Cardiac muscle cell (in vitro differentiated cells and primary cell): ENCODE measurements around the gene RHOT2. TPM values are rescaled to one million over a fixed set of nuclear protein-coding genes. Genes with fewer than 3 reads are reported as not detected.
A peak's percentile ranks its signal among the peaks of the same experiment; 100 is the strongest.

Experiments
- DNase-seq, 2 donors: peaks; one replicate each; pipeline versions ENCODE4 v3.0.0 to v3.0.0-alpha.2; 2010 to 2017; ENCODE audit warnings: low read depth in 1 of 2, low spot score in 1 of 2
- H3K27ac ChIP-seq: fragments of 200-600 bp; sonication (generic); 2 replicates; pipeline ENCODE4 v1.5.1; 2016
- H3K27me3 ChIP-seq: fragments of 200-600 bp; sonication (generic); 2 replicates; pipeline ENCODE4 v1.6.0; 2016; ENCODE audit warnings: control low read depth
- H3K36me3 ChIP-seq: fragments of 200-600 bp; sonication (generic); 2 replicates; pipeline ENCODE4 v1.5.1; 2016; ENCODE audit warnings: control low read depth
- H3K4me1 ChIP-seq: fragments of 200-600 bp; sonication (generic); 2 replicates; pipeline ENCODE4 v1.8.1; 2017; ENCODE audit warnings: low read depth, mild to moderate bottlenecking, mixed run types
- H3K4me3 ChIP-seq: fragments of 200-600 bp; sonication (generic); 2 replicates; pipeline ENCODE4 v1.5.1; 2016; ENCODE audit warnings: mild to moderate bottlenecking
- H3K9me3 ChIP-seq: fragments of 200-600 bp; sonication (generic); 2 replicates; pipeline ENCODE4 v1.5.1; 2017; ENCODE audit warnings: low read depth, mild to moderate bottlenecking, control low read depth
- CTCF ChIP-seq: IDR thresholded peaks from 2 replicates; pipeline ENCODE4 v1.5.1; 2012; ENCODE audit warnings: low read depth, mild to moderate bottlenecking, low read length
- polyA plus RNA-seq: library from polyadenylated mRNA; unstranded; fragments of >200 nt; fragmentation: Nextera tagmentation; extraction: Ambion mirVana; gene quantifications from 2 replicates; pipeline ENCODE4 v1.2.1, GENCODE V29; 2016
- total RNA-seq: library from RNA; depleted of rRNA; stranded (reverse); fragments of >200 nt; gene quantifications from 2 replicates; pipeline ENCODE4 v1.2.3, GENCODE V29; 2016

The RHOT2 gene
- total and polyA plus RNA-seq, 2 experiments from 2014 or later, result 294 to 305 TPM

- peaks cover 23% of the 10 kb centered on the region for H3K4me1 ChIP-seq
- H3K36me3 ChIP-seq, result peaks cover 12% of the 10 kb centered on the region
- no peaks in the 10 kb centered on the region for H3K9me3 ChIP-seq
- peak in 1 of 2 donors; percentile 94 for DNase-seq
- no peak for TF ChIP-seq CTCF
- H3K27me3 ChIP-seq, result no peaks in the 10 kb centered on the region
- H3K27ac ChIP-seq, result peak within 1 kb of the TSS; percentile 95
- H3K4me3 ChIP-seq, result peak within 1 kb of the TSS; percentile 37
Observed at GRCh38 chr16:630815-631405, 37.0 kb upstream of the RHOT2 start, which contains the start of gene WFIKKN1. Gene WFIKKN1, plus strand, starts transcription at chr16:630985. Its CDS starts 269 bp downstream, at chr16:631254.

DNA sequence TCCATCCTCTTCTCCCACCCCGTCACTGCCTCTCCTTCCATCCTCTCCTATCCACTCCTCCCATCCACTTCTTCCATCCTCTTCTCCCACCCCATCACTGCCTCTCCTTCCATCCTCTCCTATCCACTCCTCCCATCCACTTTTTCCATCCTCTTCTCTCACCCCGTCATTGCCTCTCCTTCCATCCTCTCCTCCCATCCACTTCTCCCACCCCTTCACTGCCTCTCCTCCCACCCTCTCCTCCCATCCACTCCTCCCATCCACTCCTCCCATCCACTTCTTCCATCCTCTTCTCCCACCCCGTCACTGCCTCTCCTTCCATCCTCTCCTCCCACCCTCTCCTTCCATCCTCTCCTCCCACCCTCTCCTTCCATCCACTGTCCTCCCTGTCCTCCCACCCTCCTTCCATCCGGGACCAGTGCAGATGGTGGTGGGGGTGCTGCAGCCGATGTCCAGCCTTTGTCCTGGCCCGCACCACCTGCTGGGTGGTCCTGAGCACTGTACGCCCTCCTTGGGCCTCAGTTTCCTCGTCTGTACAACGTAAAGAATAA is 36.0 kb upstream of the RHOT2 start:
- H3K9me3 ChIP-seq, result no peaks in the 10 kb centered on the region
- H3K4me3 ChIP-seq, result no peak overlapping the region
- DNase-seq, result no peak
- no peak overlapping the region for H3K27ac ChIP-seq
- H3K4me1 ChIP-seq, result peaks cover 23% of the 10 kb centered on the region
- H3K36me3 ChIP-seq, result peaks cover 12% of the 10 kb centered on the region
- no peaks in the 10 kb centered on the region for H3K27me3 ChIP-seq
- no peak for TF ChIP-seq CTCF

- H3K9me3 ChIP-seq, result no peaks in the 10 kb centered on the region
- DNase-seq, result no peak
- peaks cover 28% of the 10 kb centered on the region for H3K4me1 ChIP-seq
- H3K36me3 ChIP-seq, result peaks cover 9% of the 10 kb centered on the region
- H3K27ac ChIP-seq, result no peak overlapping the region
- H3K4me3 ChIP-seq, result no peak overlapping the region
- H3K27me3 ChIP-seq, result no peaks in the 10 kb centered on the region
- TF ChIP-seq CTCF, result no peak
Observed at GRCh38 chr16:632486-633335, 35.2 kb upstream of the RHOT2 start.

GRCh38 chr16:633336-634050 is 34.4 kb upstream of the RHOT2 start:
- Histone ChIP-seq H3K4me1 (peaks cover 36% of the 10 kb centered on the region), H3K4me3 (no peak overlapping the region), H3K36me3 (peaks cover 9% of the 10 kb centered on the region), H3K27me3 (no peaks in the 10 kb centered on the region), H3K27ac (no peak overlapping the region), H3K9me3 (no peaks in the 10 kb centered on the region)
- DNase-seq, result no peak
- TF ChIP-seq CTCF, result no peak

DNA sequence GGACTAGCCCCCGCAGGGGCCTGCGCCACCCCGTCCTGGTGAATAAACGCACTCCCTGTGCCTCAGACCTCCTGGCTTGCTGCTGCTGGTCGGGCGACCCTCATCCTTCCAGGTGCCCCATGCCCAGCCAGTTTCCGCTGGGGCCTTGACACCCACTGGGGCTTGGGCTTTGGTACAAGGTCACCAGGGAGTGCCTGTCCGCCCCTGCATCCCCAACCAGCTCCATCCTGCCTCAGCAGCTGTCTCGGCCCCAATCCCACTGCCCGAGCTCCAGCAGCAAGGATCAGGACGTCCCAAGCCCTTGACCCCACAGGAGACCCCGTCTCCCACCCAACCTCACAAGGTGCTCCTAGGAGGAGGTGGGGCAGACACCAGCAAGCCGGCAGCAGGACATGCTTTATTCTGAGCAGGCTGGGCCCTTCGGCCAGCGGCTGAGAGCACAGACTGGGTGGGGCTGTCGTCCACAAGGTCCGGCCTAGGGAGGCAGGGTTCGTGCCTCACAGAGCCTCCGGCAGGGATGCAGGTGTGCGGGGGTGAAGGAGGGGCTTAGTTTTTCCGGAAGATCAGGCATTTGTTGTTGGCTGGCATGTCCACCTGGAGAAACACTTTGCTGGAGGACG is 33.8 kb upstream of the RHOT2 start:
- no peak for DNase-seq
- Histone ChIP-seq H3K36me3 (peaks cover 9% of the 10 kb centered on the region), H3K27me3 (no peaks in the 10 kb centered on the region), H3K9me3 (no peaks in the 10 kb centered on the region), H3K4me3 (no peak overlapping the region), H3K4me1 (peaks cover 35% of the 10 kb centered on the region), H3K27ac (no peak overlapping the region)
- no peak for TF ChIP-seq CTCF
